GM10266 (cell line): Measurements from ENCODE around the gene HIVEP3.

Source experiments
- DNase-seq: peaks from one replicate; pipeline ENCODE4 v3.0.0; 2012; ENCODE audit errors: extremely low spot score
- CTCF ChIP-seq: IDR thresholded peaks from 2 replicates; pipeline ENCODE4 v1.5.1; 2012; ENCODE audit warnings: mild to moderate bottlenecking, low read depth; ENCODE audit not compliant: control insufficient read depth, insufficient read depth; ENCODE audit errors: missing control alignments

Gene HIVEP3

GRCh38 chr1:41483001-41483850 is 435.5 kb downstream of the HIVEP3 start:
- TF ChIP-seq CTCF, result no peak
- DNase-seq, result no peak

- no peak for TF ChIP-seq CTCF
- DNase-seq, result no peak
These were observed 436.5 kb downstream of the HIVEP3 start for GRCh38 chr1:41482001-41482765.

- no peak for TF ChIP-seq CTCF
- no peak for DNase-seq
These were observed 437.5 kb downstream of the HIVEP3 start for GRCh38 chr1:41481109-41481775.

GRCh38 chr1:41480204-41481108 is 438.3 kb downstream of the HIVEP3 start:
- TF ChIP-seq CTCF, result no peak
- DNase-seq, result no peak

- DNase-seq, result no peak
- TF ChIP-seq CTCF, result no peak
These were observed 438.9 kb downstream of the HIVEP3 start for GRCh38 chr1:41479808-41480160.

GRCh38 chr1:41479000-41479807 is 439.5 kb downstream of the HIVEP3 start:
- no peak for DNase-seq
- no peak for TF ChIP-seq CTCF
